GM19328 (cell line): Measurements from ENCODE around the gene FAM170A.

Source experiments
- ATAC-seq: cut with Tn5 transposase; IDR thresholded peaks from one replicate; pipeline ENCODE4 v1.9.1; 2021; ENCODE audit warnings: mild to moderate bottlenecking, moderate library complexity; ENCODE audit not compliant: unreplicated experiment

The FAM170A gene

DNA sequence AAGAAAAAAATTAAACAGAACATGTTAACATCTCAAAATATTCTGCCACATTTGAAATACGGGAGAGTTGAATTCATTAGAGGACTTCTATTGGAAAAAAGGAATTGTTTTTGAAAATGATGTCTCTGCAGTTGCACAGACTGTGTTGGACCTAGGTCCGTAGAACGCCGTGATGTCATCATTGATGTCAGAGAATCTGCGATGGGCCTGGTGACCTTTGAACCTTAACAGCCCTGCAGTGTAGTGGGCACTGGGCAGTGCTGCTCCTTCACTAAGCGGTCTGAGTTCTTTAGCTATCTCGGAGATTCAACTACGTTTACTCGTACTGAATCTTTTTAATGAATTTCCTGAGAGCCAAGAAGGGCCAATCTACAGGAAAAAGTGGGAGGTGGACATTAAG is at the start of gene FAM170A:
Gene FAM170A (plus strand): TSS at position 220 of the 400 bp plus-strand sequence. CDS start 211 bp downstream, outside the sequence.
- no peak for ATAC-seq

- no peak for ATAC-seq
These were observed 46.4 kb upstream of the FAM170A start for GRCh38 chr5:119582987-119583386.

DNA sequence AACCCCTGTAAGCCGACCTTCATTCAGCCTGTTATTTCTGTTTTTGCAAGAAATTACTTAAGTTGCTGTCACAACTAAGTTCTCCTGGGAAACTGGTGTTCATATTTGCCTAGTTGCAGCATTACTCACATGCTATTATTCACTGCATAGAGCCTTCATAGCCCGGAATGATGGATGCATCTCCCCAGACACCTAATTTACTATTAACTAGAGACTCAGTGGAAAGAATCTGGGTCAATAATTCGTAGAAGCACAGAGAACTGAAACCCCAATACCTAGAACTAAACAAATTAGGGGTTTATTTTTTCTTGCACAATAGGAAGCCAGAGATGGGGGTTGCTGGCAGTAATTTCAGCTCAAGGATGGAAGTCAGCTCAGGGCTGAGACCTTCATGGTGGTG is 45.7 kb upstream of the FAM170A start:
- ATAC-seq, result peak; percentile 69

DNA sequence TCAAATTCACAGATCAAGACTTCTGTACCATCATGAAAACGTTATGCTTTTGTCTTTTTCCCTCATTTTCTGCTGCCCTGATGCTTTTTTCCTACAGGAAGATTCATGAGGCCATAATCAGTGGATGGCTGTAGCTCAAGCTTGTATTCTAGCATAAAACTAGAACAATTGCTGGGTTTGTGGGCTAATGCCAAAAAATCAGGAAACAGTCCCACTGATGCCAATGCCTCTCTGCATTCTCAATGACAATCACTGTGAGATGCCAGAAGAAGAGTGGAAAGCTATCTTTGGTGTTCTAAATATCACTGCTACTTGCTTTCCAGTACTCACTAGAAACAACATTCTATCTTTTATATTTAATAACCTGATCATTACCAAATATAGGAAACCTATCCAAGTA is 33.3 kb upstream of the FAM170A start:
- ATAC-seq, result no peak

GRCh38 chr5:119597728-119598298 is 31.5 kb upstream of the FAM170A start:
- no peak for ATAC-seq

GRCh38 chr5:119613937-119614336 is 15.4 kb upstream of the FAM170A start:
- no peak for ATAC-seq

DNA sequence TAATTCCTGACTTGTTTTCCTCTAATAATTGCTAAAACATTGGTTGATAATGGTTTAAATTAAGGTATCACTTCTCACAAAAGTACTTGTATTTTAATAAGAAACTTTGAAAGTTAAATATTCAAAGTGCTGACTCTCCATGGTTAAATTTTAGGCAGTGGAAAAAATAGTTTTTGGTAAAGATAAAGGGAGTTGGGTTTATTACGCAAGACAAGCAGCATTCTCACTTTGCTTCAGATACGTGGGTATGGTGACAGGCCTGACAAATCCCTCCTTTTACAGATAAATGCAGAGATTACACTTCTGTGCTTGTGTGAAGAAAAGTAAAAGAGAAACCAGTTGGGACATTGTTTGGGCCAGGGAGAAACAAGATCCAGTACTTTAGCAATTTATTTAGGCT is 14.5 kb upstream of the FAM170A start:
- no peak for ATAC-seq

- ATAC-seq, result no peak
These were observed 3.3 kb upstream of the FAM170A start for GRCh38 chr5:119626086-119626485.

GRCh38 chr5:119630752-119631440 is 1.5 kb downstream of the FAM170A start:
- no peak for ATAC-seq

DNA sequence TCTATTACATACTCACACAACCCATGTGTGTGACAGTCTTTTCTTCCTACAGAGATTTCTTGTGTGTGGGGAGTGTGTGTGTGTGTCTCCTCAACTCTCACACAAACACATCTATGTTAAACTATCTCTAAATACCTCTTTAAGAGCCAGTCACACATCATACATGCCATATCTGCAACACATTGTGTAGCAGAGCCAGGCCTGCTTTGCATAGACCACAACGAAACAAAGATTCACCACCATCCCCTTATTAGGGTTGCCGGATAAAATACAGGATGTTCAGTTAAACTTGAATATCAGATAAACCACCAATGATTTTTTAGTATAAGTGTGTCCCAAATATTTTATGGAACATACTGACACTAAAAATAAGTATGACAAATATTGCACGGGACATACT is 2.3 kb downstream of the FAM170A start:
- peak; percentile 78 for ATAC-seq

DNA sequence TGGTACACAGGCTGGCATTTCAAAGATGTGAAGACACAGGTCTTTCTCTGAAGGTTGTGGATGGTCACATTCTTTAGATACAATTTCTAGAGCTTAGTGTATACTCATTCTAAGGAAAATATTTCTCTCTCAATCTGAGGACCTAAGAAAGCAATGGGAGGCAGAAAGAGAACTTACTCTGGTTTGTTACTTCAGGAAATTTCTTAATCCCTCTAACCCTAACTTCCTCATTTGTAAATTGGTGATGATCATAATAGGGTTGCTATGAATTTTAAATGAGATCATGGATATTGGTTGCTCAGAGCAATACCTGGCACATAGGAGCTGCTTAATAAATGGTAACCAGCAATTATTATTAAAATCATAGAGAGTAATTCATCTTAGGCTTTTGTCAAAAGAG is 22.1 kb downstream of the FAM170A start:
- ATAC-seq, result no peak

DNA sequence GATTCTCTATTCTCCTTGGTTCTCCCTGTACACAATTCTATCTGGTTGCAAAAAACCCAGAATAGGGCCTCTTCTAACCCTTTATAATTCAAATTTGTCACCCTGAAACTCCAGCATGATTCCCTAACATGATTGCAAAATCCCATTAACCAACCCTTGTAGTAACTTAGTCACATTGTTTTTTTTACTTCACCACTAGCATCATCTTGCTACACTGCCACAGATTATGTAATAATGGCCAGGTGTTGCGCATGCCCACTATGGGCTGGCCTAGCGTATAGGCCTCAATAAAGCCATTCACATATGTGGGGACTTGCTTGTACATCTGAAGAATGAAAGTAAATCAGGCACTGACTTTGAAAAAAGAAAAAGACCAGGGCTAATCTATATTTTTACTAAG is 25.7 kb downstream of the FAM170A start:
- ATAC-seq, result no peak

- no peak for ATAC-seq
These were observed 26.7 kb downstream of the FAM170A start for GRCh38 chr5:119656023-119656422.

DNA sequence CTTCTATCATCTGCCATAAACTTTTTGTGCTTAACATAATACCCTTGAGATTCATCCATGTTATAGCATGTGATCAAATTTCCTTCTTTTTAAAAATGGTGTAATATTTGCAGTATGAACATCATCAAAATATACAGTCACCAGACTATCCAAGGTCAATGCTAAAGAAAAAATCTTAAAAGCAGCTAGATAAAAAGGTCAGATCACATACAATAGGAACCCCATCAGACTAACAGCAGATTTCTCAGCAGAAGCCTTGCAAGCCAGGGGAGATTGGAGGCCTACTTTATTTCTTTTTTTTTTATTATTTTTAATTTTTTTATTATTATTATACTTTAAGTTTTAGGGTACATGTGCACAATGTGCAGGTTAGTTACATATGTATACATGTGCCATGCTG is 37.2 kb downstream of the FAM170A start:
- no peak for ATAC-seq

GRCh38 chr5:119678351-119679028 is 49.1 kb downstream of the FAM170A start:
- no peak for ATAC-seq

- no peak for ATAC-seq
These were observed 50.7 kb downstream of the FAM170A start for GRCh38 chr5:119680080-119680479.

DNA sequence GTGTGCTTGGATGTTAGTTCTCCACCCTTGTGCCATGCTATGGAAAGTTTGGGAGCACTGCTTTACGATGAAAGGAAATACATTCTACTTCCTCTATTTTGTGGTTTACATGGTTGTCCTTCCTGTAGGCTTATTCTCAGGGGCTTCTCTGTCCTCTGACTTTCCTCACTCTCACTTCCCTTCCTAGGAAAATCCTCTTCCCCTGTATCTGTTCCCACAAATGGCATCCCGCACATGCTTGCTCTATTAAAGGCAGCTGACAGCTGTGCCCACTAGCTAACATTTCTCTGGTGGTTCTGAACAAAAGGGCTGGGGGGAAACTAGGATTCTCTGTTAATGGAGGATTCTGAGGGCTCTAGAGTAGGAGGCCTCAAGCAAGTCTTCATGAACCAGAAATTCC is 52.4 kb downstream of the FAM170A start:
- ATAC-seq, result no peak

GRCh38 chr5:119682372-119682771 is 53.0 kb downstream of the FAM170A start:
- no peak for ATAC-seq
